CD4-positive, alpha-beta T cell treated with Interleukin-21 for 1 hour (primary cell): ENCODE results near the gene PCSK6.

Experiments used
- DNase-seq: peaks from one replicate; pipeline ENCODE4 v3.0.0-alpha.2; 2020

Gene PCSK6

GRCh38 chr15:101489599-101490407 is at the start of gene PCSK6:
Gene PCSK6 (minus strand): TSS chr15:101489707. CDS start chr15:101489670, 37 bp downstream.
- DNase-seq: no peak

GRCh38 chr15:101538996-101539395 is 49.5 kb upstream of the PCSK6 start:
- no peak for DNase-seq

DNA sequence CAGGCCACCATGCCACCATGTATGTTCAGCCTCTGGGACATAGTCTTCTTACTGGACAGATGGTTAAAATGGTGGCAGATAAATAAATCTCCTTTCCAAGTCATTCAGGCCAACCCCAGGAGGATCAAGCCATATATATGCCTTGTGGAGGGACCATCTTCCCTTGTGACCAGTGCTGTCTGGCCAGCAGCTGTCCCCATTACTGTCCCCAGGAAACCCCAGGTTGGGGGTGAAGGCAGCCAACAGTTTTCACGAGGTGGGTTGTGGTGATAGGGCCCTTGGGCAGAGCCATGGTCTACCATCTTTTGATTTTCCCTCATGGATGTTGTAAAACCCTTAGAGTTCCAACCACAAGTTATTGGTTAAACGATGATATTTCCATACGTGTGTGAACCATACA is 48.7 kb upstream of the PCSK6 start:
- DNase-seq: no peak

DNA sequence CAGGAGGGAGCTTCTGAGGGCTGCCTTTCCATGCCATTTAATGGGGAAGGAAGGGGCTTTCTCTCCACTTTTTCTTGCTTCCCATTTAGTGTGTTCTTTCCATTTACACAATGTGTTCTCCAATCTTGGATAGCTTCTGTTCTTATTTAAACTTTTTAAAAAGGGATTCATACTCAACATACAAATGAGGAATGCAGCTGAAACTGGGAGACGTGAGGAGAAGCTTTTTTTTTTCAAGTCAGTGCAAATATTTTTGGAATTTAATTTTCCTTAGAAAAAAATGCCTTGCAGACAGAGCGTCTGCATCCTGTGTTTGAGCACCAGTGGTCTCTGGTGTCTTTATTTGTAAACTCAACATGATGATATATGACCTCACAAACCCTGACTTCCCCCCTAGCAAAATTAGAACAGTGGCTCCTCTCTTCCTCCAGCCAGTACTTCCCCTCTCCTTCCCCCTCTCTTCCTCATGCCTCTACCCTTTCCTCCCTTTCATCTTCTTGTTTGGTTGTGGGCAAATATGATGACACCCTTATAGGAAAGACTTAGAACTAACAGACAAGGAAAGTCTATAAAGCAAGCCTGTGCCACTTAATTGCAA is 48.1 kb upstream of the PCSK6 start:
- DNase-seq: no peak

DNA sequence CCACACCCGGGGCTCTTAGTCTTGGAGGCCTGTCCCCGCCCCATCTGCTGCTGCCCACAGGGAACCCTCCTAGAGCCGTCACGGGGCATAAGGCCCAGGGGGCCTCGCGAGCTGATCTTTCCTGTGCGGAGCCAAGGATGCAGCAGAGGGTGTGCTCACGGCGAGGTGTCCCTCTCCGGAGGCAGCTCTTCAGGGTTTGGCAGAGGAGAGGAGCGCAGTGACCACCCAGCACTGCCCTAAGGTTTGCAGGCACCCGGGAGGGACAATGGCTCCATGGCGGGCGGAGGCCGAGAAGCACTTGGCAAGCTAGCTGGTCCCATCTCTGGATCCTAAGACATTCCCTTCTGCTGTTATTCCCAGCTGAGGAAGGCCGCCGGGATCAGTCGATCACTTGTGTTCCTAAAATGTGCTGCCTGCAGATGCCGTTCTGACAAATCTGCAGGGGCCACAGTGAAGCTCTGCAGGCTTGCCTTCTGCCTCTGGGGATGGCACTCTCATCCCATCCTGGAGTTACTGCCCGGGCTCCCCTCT is 47.4 kb upstream of the PCSK6 start:
- DNase-seq: no peak

GRCh38 chr15:101536166-101536874 is 46.8 kb upstream of the PCSK6 start:
- no peak for DNase-seq

- no peak for DNase-seq
These were observed 45.8 kb upstream of the PCSK6 start for GRCh38 chr15:101535170-101535902.

DNA sequence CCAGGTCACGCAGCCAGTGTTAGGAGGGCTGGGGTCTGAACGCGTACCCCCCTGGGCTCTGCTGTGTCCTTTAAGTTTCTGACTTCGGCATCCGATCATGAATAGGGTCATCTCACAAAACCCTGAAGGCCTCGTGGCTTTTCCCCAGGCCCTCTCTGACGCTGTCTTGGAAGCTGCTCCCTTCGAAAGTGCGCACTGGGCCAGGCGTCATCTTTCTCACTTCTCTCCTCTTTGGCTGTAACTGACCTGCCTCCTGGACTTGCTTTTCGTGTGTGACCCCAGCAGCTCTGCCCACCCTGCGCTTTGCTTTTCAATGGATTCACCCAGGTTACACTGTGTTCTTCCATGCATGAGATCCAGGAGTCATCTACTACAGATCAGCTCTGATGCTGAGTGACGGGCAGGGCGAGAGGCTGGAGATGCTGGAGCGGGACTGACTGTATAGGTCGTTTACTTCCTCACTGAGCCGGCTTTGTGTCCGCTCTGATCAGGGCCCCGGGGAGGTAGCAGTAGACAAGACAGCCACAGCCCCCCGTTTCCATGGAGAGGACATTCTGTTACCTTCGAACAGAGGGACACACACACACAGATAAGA is 45.0 kb upstream of the PCSK6 start:
- no peak for DNase-seq

- no peak for DNase-seq
These were observed 44.0 kb upstream of the PCSK6 start for GRCh38 chr15:101533371-101534140.

DNA sequence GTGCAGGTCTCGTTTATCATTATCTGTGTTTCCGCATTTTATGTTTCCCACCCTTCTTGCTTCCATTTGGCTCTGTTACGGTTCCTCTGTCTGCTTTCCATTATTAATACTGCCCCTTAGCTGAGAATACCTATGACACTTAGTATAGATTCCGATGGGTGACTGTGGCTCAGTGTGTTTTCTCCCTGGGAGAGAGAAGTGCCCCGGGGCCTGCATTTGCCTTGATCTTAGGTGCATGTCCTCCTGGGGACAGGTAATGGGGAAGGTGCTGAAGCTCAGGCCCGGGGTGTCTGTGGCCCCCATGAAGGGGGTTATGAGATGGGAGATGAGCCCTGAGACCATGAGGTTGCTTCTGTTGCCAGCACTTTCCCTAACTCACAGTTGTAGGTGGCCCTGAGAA is 43.4 kb upstream of the PCSK6 start:
- no peak for DNase-seq

- DNase-seq: no peak
These were observed 41.7 kb upstream of the PCSK6 start for GRCh38 chr15:101531170-101531569.

DNA sequence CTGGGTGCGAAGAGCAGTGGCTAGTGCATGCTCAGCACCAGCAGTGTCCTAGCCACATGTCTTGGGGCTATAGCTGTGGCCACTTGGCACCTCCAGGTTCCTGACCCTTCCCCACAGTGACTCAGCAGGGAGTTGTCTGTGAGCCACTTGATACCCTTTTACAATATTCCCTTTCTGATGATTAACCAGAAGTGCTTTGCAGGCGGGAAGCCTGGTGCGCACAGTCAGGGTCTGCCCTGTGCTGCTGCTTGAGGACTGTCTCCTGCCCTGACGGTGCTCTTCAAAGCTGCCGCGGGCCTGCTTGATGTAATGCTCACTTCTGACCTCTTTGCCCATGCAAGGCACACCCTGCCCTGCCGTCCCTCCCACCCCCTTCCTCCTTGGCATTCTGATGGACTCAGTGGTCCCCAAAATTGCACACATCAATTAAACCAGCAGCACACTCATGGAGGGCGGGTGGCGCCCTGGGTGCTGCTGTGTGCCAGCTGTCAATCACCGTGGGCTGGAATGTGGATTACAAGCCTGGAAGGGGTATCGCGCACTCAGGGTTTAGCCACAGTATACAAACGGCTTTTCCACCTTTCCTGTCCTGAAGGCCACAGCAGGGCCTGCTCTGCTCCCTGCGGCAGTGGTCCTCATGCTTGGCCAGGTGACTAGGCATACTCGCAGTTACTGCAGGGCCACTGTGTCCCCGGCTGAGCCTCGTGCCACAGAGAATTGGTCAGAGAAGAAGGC is 40.9 kb upstream of the PCSK6 start:
- no peak for DNase-seq

DNA sequence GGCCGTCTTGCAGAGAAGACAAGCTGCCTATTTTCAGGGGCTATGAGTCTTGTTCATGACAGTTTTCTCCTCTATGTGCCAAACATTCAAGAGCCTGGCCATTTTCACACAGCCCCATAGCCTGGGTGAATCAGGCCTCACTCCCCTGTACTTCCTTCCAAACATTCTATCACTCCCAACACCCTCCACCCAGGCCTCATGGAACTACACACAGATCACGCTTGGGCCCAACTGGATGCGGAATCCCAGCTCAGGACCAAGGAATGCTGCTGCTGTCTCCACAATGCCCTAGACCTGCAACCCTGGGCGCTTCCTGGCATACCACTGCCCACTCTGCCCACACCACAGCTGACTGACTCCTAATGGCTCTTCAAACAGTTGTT is 39.4 kb upstream of the PCSK6 start:
- no peak for DNase-seq

- DNase-seq: no peak
These were observed 38.8 kb upstream of the PCSK6 start for GRCh38 chr15:101528108-101528916.

DNA sequence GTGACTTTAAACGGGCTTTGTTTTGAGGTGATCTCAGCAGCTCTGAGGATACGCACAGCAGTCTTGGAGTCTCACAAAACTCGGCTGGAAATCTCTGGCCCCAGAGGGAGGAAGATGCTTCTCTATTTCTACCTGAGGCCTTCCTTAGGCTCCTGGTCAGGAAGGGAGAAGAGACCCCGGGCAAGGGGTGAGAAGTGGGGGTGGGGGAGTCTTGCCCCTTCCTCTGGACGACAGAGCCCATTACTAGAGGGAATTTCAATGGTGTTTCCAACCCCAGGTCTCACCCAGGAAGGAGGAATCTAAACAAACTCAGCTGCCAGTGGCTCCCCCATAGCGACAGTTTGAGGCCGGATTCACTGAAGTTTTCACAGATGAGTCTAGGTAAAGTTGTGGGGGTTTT is 37.4 kb upstream of the PCSK6 start:
- DNase-seq: no peak

- DNase-seq: no peak
These were observed 36.9 kb upstream of the PCSK6 start for GRCh38 chr15:101526442-101526841.

GRCh38 chr15:101526021-101526420 is 36.5 kb upstream of the PCSK6 start:
- no peak for DNase-seq

DNA sequence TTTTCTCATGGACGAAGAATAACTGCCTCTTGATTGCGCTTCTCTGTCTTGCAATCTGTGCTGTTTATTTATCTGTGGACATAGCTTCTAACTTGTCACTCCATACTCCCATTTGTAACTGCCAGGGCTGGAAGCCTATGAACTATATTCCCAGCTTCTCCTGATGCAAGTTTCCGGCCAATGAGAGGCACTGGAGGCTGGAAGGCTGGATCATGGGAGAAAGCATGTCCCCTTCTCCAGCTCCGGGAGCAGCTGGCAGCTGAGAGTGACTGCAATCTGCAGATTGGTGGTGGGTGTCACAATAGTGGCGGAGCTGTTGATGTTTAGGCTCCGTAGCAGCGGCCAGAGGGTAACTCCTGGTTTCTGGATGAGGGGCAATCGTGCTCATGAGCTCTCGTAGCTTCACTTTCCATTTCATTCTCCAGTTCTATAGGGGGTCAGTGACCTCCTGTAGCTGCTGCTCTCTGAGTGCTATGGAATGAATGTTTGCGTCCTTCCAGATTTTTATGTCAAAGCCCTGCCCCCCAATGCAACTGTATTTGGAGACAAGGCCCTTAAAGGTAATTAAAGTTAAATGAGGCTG is 35.7 kb upstream of the PCSK6 start:
- DNase-seq: no peak

DNA sequence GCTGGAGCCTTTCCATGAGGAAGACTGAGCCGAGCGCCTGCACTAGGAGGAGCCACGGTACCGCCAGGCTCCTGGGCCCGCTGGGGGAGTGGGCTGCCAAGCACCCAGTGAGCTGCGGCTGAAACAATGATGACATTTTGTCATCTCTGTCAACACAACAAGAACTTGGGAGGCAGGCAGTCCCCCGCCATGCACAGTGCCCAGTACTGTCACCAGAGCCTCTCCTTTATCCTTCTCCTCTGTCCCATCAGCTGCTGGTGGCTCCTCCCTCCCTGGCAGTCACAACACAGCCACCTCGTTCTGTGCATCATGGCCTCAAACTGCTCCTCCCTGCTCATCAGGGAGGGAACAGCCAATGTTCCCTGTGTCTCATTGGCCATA is 34.0 kb upstream of the PCSK6 start:
- no peak for DNase-seq
